Urothelium cell line (cell line): Measurements from ENCODE around the gene CLVS2.

Experiments used
- DNase-seq: peaks from one replicate; pipeline ENCODE4 v3.0.0; 2011; ENCODE audit warnings: low spot score, mixed read lengths
- FAIRE-seq: peaks from 2 replicates; lab custom pipeline; 2011; peaks lifted over from hg19 to GRCh38; lab: Jason Lieb, UNC

The CLVS2 gene

GRCh38 chr6:123022975-123023374 is 26.9 kb downstream of the CLVS2 start:
- FAIRE-seq, result no peak
- peak; percentile 13 for DNase-seq

GRCh38 chr6:123024976-123025375 is 28.9 kb downstream of the CLVS2 start:
- DNase-seq (no peak), FAIRE-seq (no peak)

GRCh38 chr6:123027408-123027807 is 31.4 kb downstream of the CLVS2 start:
- DNase-seq, result no peak
- FAIRE-seq, result no peak

- FAIRE-seq (no peak), DNase-seq (no peak)
These were observed 32.2 kb downstream of the CLVS2 start for GRCh38 chr6:123028263-123028662.

- DNase-seq (no peak), FAIRE-seq (peak; percentile 35)
These were observed 34.2 kb downstream of the CLVS2 start for GRCh38 chr6:123030282-123030681.

- FAIRE-seq, result no peak
These were observed 40.6 kb downstream of the CLVS2 start for GRCh38 chr6:123036648-123037047.

GRCh38 chr6:123039431-123039830 is 43.4 kb downstream of the CLVS2 start:
- DNase-seq (no peak), FAIRE-seq (no peak)

More at GRCh38 chr6:123036648-123037047, 40.6 kb downstream of the CLVS2 start:
- no peak for DNase-seq

- FAIRE-seq, result no peak
- DNase-seq, result no peak
These were observed 46.4 kb downstream of the CLVS2 start for GRCh38 chr6:123042401-123042800.

- FAIRE-seq, result no peak
- no peak for DNase-seq
These were observed 48.4 kb downstream of the CLVS2 start for GRCh38 chr6:123044341-123044860.

- DNase-seq (no peak), FAIRE-seq (no peak)
These were observed 57.7 kb downstream of the CLVS2 start for GRCh38 chr6:123053602-123054225.

GRCh38 chr6:123055256-123055655 is 59.2 kb downstream of the CLVS2 start:
- DNase-seq, result no peak
- FAIRE-seq, result no peak

GRCh38 chr6:123062670-123063069 is 66.6 kb downstream of the CLVS2 start:
- no peak for FAIRE-seq
- DNase-seq, result no peak

- DNase-seq (no peak), FAIRE-seq (no peak)
These were observed 68.0 kb downstream of the CLVS2 start for GRCh38 chr6:123064038-123064437.

GRCh38 chr6:123074616-123075015 is 78.6 kb downstream of the CLVS2 start:
- FAIRE-seq, result no peak
- no peak for DNase-seq

GRCh38 chr6:123085403-123085802 is 89.4 kb downstream of the CLVS2 start:
- DNase-seq (no peak), FAIRE-seq (no peak)

GRCh38 chr6:123089226-123089625 is 93.2 kb downstream of the CLVS2 start:
- no peak for FAIRE-seq
- no peak for DNase-seq

GRCh38 chr6:123091091-123091895 is 95.3 kb downstream of the CLVS2 start:
- peak; percentile 35 for DNase-seq
- FAIRE-seq, result no peak

- DNase-seq, result no peak
- no peak for FAIRE-seq
These were observed 95.8 kb downstream of the CLVS2 start for GRCh38 chr6:123091896-123092271.

GRCh38 chr6:123094795-123095194 is 98.8 kb downstream of the CLVS2 start:
- DNase-seq, result no peak
- FAIRE-seq, result no peak

- no peak for DNase-seq
- no peak for FAIRE-seq
These were observed 109.5 kb downstream of the CLVS2 start for GRCh38 chr6:123105561-123105960.

- no peak for DNase-seq
These were observed 120.3 kb downstream of the CLVS2 start for GRCh38 chr6:123116370-123116769.

More at GRCh38 chr6:123116370-123116769, 120.3 kb downstream of the CLVS2 start:
- no peak for FAIRE-seq
